ENCODE results near the gene TP53AIP1. TPM values are rescaled to one million over a fixed set of nuclear protein-coding genes. Genes with fewer than 3 reads are reported as not detected.

TP53AIP1 gene
- total and polyA plus RNA-seq, 5 experiments from 2014 or later, result not detected

DNA sequence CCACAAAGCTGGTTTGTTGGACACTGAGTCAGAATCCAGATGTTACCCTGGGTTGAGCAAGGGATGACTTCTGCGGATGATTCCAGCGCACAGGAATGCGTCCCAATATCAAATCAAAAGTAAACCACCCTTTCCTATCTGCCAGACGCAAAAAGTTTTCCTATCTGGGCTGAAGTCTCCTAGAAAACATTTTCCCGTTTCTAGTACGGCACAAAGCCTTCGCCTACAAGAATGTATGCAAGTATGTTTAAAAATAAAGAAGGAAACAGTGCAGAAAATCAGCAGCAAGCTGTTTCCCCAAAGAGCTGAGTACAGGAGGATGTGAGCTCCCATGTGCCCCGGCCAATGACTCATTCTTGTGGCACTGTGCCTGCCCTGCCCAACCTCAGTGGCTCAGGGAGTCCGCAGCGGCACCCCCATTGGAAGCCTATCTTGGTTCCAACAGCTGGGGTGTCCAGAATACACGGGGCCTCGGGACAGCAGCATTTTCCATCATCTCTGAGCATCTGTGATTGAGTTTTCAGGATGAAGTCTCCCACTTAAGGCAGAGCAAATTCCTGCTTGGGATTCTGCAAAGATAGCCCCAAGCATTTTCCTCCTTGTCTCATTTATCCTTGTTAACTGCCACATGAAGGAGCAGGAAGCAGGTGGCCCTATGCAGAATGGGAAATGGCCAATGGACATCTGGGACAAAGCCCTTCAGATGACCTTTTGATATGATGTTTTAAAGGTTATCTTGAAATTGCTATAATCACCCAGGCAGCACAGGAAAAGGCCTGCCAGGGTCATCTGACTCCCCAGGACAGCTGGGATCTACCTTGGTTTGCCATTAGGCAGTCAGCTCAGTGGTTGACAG, 34.1 kb downstream of the TP53AIP1 start:
- H3K36me3 Mint-ChIP-seq, result no peaks in the 10 kb centered on the region
- H3K9me3 Mint-ChIP-seq, result no peaks in the 10 kb centered on the region
- no peak overlapping the region for H3K4me3 Mint-ChIP-seq
- no peak for DNase-seq
- peaks cover 6 to 36% (median 11%) of the 10 kb centered on the region in 4 donors for H3K4me1 Mint-ChIP-seq
- H3K27me3 Mint-ChIP-seq, result peaks cover 22 to 50% (median 38%) of the 10 kb centered on the region in 5 donors
- POLR2A ChIA-PET, result no interaction called here
- H3K27ac Mint-ChIP-seq, result no peak overlapping the region
- ATAC-seq, result no peak

DNA sequence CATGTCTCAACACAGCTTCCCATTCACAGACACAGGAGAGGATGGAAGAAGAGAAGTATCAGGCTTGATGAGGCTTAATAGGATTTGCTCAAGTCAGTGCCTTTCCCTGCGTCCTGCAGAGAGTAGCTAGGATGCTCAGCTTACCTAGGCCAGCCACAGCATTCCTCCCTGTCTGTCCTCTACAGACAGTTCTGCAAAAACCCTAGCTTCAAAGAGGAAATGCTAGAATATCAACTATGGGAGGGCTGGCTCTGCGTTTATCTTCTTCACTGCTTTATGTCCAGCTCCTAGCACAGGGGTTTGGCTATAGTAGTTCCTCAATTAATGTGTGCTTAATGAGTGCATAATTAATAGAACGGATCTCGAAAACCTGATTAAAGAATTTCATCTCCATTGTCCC, 35.1 kb downstream of the TP53AIP1 start:
- ATAC-seq (no peak), DNase-seq (no peak)
- Mint-ChIP-seq H3K27ac (no peak overlapping the region), H3K27me3 (peaks cover 19 to 46% (median 34%) of the 10 kb centered on the region in 5 donors), H3K4me3 (no peak overlapping the region), H3K36me3 (no peaks in the 10 kb centered on the region), H3K4me1 (peaks cover 6 to 39% (median 12%) of the 10 kb centered on the region in 4 donors), H3K9me3 (no peaks in the 10 kb centered on the region)
- POLR2A ChIA-PET, result no interaction called here

DNA sequence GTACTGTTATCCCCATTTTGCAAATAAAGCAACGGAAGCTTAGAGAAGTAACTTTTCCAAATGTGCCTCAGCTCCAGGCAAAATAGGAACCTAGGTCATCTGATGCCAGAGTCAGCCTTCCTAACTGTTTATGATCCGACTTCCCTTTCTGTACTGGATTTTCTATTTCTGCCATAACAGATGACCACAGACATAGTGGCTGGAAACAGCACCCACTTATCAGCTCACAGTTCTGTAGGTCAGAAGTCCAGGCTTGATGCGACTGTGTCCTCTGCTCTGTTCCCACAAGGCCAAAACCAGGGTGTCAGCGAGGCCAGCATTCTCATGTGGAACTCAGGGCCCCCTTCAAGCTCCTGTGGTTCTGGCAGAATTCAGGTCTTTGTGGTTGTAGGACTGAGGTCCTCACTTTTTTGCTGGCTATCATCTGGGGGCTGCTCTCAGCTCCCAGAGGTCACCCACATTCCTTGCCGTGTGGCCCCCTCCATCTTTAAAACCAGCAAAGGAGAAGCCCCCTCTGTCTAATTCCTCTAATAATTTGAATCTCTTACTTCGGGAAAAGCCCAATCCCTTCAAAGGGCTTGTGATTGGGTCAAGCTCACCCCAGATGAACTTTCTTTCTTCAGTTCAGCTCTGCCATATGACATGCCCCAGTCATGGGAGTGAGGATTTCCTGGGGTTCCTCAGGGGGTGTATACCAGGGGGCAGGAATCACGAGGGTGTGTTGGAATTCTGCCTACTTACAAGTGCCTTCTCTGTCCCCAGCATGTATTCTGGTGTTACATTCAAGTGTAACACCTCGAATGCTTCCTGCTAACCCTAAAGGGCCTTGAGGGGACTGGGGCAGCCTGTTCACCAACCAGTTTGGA, 36.3 kb downstream of the TP53AIP1 start:
- POLR2A ChIA-PET, result interaction anchor here (0.6 kb wide), 1 partner anchor 749 kb away, joined by 3 read pairs; no protein-coding TSS in a partner anchor
- Mint-ChIP-seq H3K4me3 (peak overlapping the region; percentile 71 to 88 (median 80)), H3K9me3 (no peaks in the 10 kb centered on the region), H3K27ac (peak overlapping the region in 1 of 10 donors; percentile 65), H3K4me1 (peaks cover 6 to 39% (median 12%) of the 10 kb centered on the region in 4 donors), H3K36me3 (no peaks in the 10 kb centered on the region), H3K27me3 (peaks cover 15 to 42% (median 31%) of the 10 kb centered on the region in 5 donors)
- ATAC-seq, result no peak
- DNase-seq, result no peak

DNA sequence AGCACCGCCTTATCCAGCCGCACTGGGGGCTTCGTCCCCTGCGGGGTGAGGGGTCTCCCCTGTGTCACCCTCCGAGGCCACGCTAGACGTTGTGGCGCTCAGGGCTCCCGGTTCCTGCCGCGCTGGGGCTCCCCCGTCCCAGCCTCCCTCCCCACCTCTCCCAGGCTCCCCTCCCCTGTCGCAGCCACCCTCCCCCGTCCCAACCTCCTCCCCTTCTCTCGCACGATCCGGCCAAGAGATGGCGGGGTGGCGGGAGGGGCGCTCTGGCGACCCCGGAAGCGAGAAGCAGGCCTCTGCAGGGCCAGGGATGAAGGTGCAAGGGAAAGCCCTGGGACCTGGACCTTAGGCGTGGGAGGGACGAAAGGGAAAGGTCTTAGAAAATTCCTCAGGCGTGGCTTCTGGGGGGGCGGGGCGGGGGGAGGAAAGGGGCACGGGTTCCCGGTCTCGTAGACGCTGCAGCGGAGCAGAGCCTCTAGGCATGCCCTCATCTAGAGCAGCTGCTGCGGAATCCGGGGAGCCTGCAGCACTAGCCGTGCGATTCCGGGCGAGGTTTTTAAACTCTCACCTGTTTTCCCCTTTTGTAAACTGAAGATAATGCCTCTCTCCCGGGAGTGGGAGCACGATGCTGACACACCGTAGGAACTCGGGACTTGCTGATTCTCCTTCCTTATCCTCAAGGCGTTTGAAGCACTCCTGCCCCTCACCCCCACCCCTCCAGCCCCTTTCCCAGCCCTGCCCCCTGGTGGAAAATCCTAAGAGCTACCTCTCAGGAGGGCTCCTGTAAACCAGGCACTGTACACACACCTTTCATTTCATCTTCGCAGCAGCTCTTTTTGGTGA, 37.1 kb downstream of the TP53AIP1 start:
- H3K36me3 Mint-ChIP-seq, result no peaks in the 10 kb centered on the region
- peak overlapping the region in 4 of 10 donors; percentile 1 to 65 (median 36) for H3K27ac Mint-ChIP-seq
- peaks cover 14 to 38% (median 29%) of the 10 kb centered on the region in 5 donors for H3K27me3 Mint-ChIP-seq
- H3K4me3 Mint-ChIP-seq, result peak overlapping the region; percentile 71 to 88 (median 80)
- no peaks in the 10 kb centered on the region for H3K9me3 Mint-ChIP-seq
- POLR2A ChIA-PET, result interaction anchor here (0.6 kb wide), 1 partner anchor 749 kb away, joined by 3 read pairs; no protein-coding TSS in a partner anchor
- peaks cover 6 to 39% (median 12%) of the 10 kb centered on the region in 4 donors for H3K4me1 Mint-ChIP-seq
- peak; percentile 79 to 82 for ATAC-seq
- peak in 8 of 10 donors; percentile 9 to 48 (median 38) for DNase-seq

DNA sequence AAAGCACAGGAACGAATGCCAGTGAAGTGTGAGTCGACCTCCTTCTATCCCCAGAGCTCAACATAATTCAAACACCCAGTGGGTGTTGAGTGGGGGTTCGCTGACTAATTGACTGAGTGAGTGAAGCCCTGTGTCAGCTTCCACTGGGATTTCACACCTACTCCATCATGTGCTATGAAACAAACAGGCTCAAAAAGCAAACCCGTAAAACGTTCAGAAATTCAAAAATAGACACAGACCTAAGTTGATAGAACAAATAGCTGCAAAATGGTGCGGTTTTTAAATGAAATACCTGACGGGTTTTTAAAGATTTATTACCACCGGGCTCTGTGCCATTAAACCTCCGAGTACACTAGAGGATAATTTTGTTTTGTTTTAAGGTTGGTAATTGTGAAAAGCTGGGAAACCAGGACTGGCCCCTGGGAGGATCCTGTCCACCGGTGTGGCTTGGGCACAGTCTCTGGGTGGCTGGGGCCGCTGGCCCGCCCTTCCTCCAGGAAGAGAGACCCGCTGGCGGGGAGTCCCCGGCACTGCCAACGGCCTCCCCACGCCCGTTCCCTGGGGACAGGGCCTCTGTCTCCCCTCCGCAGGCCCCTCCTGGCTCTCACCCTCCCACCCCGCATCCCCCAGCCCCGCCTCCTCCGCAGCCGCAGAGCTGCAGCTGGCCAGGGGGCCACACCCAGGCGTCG, 37.9 kb downstream of the TP53AIP1 start:
- peaks cover 14 to 31% (median 21%) of the 10 kb centered on the region in 5 donors for H3K27me3 Mint-ChIP-seq
- ATAC-seq (peak; percentile 37 to 60), DNase-seq (peak in 3 of 10 donors; percentile 11 to 16 (median 16))
- POLR2A ChIA-PET, result no interaction called here
- H3K9me3 Mint-ChIP-seq, result no peaks in the 10 kb centered on the region
- H3K36me3 Mint-ChIP-seq, result no peaks in the 10 kb centered on the region
- H3K27ac Mint-ChIP-seq, result peak overlapping the region in 2 of 10 donors; percentile 34 to 53
- peak overlapping the region; percentile 64 to 88 (median 78) for H3K4me3 Mint-ChIP-seq
- H3K4me1 Mint-ChIP-seq, result peaks cover 6 to 39% (median 12%) of the 10 kb centered on the region in 4 donors

DNA sequence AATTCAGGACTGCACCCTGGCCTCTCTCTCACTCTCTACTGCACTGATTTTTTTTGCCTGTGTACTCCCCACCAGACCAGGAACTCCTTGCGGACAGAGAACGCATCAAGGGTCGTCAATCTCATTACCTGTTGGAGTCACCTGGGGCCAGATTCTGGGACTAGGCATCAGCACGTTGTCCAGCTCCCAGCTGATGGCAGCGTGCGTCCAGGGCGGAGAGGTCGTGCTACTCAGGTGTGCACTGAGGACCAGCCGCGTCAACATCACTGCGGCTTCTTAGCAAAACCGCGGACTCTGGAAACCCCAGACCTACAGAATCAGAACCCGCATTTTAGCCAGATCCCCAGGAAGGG, 38.4 kb downstream of the TP53AIP1 start:
- POLR2A ChIA-PET, result no interaction called here
- Mint-ChIP-seq H3K4me1 (peaks cover 6 to 39% (median 12%) of the 10 kb centered on the region in 4 donors), H3K4me3 (peak overlapping the region; percentile 64 to 88 (median 78)), H3K9me3 (no peaks in the 10 kb centered on the region), H3K27me3 (peaks cover 9 to 29% (median 17%) of the 10 kb centered on the region in 5 donors), H3K36me3 (no peaks in the 10 kb centered on the region), H3K27ac (peak overlapping the region in 2 of 10 donors; percentile 15 to 53)
- DNase-seq, result no peak
- no peak for ATAC-seq

DNA sequence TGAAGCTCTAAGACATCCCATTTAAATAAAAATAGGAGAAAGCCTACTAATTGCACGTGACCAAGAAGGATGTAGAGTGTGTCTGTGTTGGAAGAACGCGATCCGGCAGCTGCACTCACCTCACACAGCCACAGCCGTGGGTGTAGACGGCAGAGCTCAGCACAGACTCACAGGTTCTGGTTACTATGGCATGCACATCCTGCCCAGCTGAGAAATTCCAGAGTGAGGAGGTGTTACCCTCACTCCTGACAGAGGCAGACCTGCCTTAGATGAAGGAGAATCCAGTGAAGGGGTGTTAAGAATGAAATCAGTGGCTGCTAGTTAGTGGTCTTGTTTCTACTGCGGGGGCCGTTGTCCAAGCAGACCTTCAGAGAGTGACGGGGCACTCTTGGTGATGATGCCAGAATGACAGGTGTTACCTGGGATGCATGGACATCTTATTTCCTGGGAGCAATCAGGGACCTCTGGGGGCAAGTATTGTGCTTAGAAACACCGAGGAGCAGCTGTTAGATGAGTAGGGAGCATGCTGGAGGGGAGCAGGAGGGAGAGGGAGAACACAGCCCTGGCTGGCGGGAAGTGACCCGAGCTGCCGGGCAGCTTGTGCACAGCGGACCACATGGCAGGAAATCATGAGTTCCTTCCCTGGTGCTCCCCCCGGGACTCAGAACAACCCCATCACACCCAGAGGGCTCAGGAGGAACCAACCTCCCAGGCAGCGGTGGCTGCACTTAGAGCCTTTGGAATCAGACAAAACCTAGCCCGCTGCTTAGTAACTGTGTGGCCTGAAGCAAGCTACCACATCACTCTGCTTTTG, 39.2 kb downstream of the TP53AIP1 start:
- POLR2A ChIA-PET, result interaction anchor here (0.8 to 1.1 kb wide), 2 partner anchors 11 to 12 kb away, joined by 4 read pairs; partner anchors contain the start of gene KCNJ5
- DNase-seq (no peak), ATAC-seq (no peak)
- Mint-ChIP-seq H3K9me3 (no peaks in the 10 kb centered on the region), H3K27ac (peak overlapping the region in 1 of 10 donors; percentile 84), H3K4me3 (peak overlapping the region in 9 of 10 donors; percentile 64 to 87 (median 77)), H3K4me1 (peaks cover 6 to 35% (median 12%) of the 10 kb centered on the region in 4 donors), H3K36me3 (no peaks in the 10 kb centered on the region), H3K27me3 (peaks cover 7 to 27% (median 9%) of the 10 kb centered on the region in 5 donors)

DNA sequence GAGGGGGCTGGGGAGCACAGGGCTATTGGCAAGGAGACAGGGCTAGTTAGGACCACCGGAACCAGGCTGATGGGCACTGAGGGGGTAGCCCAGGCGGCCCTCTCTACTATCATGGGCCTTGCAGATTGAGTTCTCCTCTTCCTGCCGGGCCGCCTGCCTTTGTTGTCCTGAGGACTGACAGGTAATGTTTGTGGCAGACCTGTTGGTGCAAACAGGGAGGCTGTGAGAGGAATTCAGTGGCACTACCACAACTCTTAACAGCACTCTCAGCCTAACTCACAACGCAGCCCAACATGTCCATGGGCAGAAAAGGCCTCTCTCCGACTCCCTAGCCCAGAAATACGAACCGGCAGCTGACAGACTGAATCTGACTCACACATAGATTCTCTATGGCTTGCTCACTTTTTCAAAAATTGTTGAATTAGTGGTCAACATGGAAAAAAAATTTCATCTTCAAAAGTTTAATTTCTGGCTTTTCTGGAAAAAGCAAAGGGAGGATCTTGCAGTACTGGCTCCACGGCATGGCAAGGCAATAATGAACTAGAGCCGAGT, 40.1 kb downstream of the TP53AIP1 start:
- ATAC-seq, result no peak
- DNase-seq, result no peak
- no peaks in the 10 kb centered on the region for H3K9me3 Mint-ChIP-seq
- POLR2A ChIA-PET, result interaction anchor here (0.8 to 1.1 kb wide), 2 partner anchors 10 to 11 kb away, joined by 4 read pairs; partner anchors contain the start of gene KCNJ5
- H3K4me3 Mint-ChIP-seq, result peak overlapping the region in 1 of 10 donors; percentile 52
- H3K36me3 Mint-ChIP-seq, result no peaks in the 10 kb centered on the region
- H3K27me3 Mint-ChIP-seq, result peaks cover 5 to 21% (median 8%) of the 10 kb centered on the region in 5 donors
- H3K27ac Mint-ChIP-seq, result peak overlapping the region in 1 of 10 donors; percentile 11
- H3K4me1 Mint-ChIP-seq, result peaks cover 6 to 31% (median 12%) of the 10 kb centered on the region in 4 donors

DNA sequence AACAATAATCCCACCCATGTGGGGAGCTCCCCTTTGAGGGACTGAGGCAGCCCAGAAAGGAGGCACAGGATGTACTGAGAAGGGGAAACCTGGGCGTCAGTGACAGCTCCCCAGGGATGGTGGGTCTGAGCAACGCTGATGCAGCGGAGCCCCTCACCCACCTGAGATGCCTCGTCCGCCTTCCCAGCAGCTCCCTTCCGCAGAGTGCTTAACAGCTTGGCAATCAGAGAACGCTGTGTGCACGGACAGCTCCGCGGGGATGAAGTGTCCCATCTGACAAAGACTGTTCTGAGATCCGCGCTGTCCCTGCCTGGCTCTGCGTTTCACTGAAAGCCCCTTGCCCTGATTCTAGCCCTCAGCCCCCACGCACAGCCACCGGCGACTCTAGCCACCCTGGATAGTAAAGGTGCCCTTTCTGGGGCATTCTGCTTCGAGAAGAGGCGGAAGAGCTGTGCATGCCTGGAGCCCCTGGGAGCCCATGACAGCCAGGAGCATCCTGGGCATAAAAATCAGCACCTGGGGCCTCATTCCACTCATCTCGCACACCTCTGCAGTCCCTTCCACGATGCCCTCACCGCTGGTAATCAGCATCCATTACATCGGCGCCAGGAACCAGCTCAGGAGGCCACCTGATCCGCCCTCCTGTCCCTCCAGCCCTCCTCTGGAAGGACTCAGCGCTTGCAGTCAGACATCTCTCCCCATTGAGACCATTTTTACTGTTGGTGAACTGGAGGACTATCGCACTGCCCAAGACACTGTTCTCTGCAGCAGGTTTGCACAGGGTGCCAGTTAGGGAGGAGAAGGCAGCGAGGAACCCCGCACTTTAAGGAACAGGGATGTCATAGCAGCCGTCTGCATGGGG, 40.8 kb downstream of the TP53AIP1 start:
- Mint-ChIP-seq H3K4me3 (peak overlapping the region in 1 of 10 donors; percentile 52), H3K27me3 (peaks cover 2 to 19% (median 3%) of the 10 kb centered on the region in 5 donors), H3K27ac (no peak overlapping the region), H3K36me3 (no peaks in the 10 kb centered on the region), H3K9me3 (no peaks in the 10 kb centered on the region), H3K4me1 (peaks cover 6 to 26% (median 12%) of the 10 kb centered on the region in 4 donors)
- POLR2A ChIA-PET, result no interaction called here
- DNase-seq (no peak), ATAC-seq (no peak)

DNA sequence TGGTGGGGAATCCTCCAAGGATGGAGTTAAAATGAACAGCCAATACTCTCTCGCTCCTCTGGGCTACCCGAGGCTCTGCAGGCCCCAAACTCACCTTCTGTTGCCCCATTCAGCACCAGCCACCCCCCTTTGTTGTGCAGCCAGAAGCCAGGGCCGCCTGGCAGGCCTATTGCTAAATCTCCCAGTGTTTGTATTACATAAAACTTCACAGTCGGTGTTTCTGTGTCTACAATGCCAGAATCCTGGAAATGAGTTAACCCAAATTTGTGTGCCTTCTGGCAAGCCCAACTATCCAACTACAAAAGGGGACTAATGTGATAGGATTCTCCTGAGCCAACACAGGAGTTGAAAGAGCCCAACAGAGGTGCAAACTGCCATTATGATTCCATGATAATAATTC, 42.2 kb downstream of the TP53AIP1 start:
- POLR2A ChIA-PET, result no interaction called here
- H3K4me1 Mint-ChIP-seq, result peaks cover 0 to 16% (median 8%) of the 10 kb centered on the region in 4 donors
- H3K9me3 Mint-ChIP-seq, result no peaks in the 10 kb centered on the region
- H3K4me3 Mint-ChIP-seq, result no peak overlapping the region
- peaks cover 0 to 27% (median 3%) of the 10 kb centered on the region in 5 donors for H3K27me3 Mint-ChIP-seq
- ATAC-seq (no peak), DNase-seq (no peak)
- no peak overlapping the region for H3K27ac Mint-ChIP-seq
- H3K36me3 Mint-ChIP-seq, result no peaks in the 10 kb centered on the region
